Measurements from ENCODE around the gene PLCG2. TPM values are rescaled to one million over a fixed set of nuclear protein-coding genes. Genes with fewer than 3 reads are reported as not detected.
A peak's percentile ranks its signal among the peaks of the same experiment; 100 is the strongest.
"Not testable (repeated sequence)": the region's sequence is repeated elsewhere in the genome, so short reads cannot be mapped to it uniquely, and the experiment has no call there.

Gene PLCG2
- total RNA-seq, 1 experiment from 2014 or later = 1.9 TPM

DNA sequence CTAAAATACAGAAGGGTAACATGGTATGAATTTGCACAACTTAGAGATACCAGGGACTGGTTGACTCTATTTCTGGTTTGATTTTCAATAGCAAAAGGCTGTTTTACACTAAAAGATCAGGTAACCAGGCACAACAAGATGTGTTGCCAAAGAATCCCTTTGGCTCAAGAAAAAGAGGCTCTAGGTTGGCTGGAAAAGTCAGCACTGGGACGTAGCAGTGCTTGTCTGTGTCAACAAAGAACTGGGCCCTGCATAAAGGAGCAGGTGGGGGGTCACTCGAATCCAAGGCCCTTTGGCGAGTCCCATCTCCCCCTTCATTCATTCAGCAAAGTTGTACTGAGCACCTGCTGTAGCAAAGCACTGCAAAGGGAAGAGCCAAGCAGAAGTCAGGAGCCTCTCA is 213.8 kb downstream of the PLCG2 start:
- no peak for DNase-seq (ENCODE audit: low read depth)

DNA sequence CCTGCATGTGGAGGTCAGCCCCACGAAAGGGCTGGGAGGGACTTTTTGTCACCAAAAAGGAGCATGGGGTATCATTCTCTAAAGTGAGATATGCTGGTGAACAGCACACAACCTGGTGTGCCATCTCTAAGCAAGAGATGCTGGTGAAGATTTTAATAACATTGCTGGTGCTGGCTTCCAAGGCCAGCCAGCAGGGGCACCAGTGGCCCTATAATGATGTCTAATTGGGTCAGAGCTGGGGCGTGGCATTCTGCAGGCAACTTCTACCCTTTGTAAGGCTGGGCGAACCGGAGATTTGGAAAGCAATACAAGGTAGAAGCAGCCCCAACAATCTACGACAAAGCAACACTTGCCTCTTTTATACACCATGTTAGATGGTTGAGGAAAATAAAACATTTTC is 215.4 kb downstream of the PLCG2 start:
- DNase-seq (ENCODE audit: low read depth) = no peak

DNA sequence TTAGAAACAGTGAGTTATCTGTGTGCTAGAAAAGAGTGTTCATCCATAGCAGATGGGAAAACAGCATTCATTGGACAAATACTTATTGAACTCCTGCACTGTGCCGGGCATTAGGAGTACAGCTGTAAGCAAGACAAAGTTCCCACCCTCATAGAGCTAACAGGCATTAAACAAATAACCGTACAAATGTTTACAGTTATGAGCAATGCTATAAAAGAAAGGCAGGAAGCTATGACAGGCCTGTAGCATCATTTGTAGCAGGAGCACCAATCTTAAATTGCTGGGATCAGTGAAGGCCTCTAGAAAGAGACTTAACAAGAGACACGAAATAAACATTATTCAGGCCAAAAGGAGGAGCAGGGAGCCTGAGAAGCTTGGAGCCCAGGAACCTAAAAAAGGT is 216.6 kb downstream of the PLCG2 start:
- DNase-seq (ENCODE audit: low read depth) = no peak

- DNase-seq (ENCODE audit: low read depth) = peak; percentile 84
Observed at GRCh38 chr16:81996664-81997509, 217.8 kb downstream of the PLCG2 start.

GRCh38 chr16:81997738-81998137 is 218.6 kb downstream of the PLCG2 start:
- peak; percentile 82 for DNase-seq (ENCODE audit: low read depth)

DNA sequence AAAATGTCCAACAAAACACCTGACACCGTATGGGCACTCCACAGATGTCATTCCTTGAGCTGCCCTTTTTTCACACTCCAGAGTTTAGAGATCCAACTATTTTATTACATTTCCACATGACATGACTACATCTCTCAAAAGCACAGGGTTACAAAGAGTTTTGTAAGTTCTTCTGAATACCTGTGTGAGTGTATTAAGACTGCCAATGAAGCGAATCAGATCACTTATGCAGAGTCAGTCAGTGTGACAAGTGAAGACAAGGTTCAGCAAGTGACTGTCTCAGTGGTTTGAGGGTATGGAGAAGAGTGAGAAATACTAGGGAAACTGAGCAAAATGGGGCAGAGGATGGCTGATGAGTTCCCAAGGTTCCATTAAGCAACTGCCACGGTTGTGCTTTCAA is 223.7 kb downstream of the PLCG2 start:
- no peak for DNase-seq (ENCODE audit: low read depth)

DNA sequence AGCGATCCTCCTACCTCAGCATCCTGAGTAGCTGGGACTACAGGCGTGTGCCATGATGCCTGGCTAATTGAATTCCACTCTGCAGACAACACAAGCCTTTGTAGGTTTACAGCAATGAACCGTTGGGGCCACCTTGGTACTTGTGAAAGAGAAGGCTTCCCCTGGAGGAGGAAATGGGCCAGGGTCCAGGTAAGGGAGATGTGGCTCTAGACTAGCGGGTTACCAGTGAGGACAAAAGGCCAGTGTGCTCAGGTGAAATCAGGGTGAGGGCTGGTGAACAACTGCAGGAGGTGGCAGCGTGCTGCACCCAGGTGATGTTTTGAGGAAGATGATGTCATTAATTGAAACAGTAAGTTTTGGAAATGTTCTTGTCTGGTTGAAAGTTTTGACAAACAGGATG is 225.5 kb downstream of the PLCG2 start:
- DNase-seq (ENCODE audit: low read depth) = no peak

- DNase-seq (ENCODE audit: low read depth) = no peak
Observed at GRCh38 chr16:82005027-82005830, 226.1 kb downstream of the PLCG2 start.

DNA sequence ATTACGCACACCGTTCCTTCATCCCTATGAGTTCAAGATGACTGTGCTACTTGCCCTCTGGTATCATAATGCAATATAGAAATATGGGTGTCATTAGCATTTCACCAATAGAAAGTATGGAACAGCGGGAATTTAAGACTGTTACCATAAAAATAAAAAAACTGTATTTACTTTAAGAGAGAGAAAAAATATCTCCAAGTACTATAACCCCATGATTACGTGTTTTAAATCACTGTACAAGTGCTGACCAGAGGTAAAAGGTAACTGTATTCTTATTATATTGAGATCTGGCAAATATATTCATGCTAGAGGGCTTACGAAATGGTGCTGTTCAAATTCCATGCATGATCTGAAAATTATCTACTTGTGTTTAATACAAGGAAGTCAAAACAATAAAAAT is 226.9 kb downstream of the PLCG2 start:
- no peak for DNase-seq (ENCODE audit: low read depth)

GRCh38 chr16:82007189-82007588 is 228.1 kb downstream of the PLCG2 start:
- DNase-seq (ENCODE audit: low read depth) = no peak

DNA sequence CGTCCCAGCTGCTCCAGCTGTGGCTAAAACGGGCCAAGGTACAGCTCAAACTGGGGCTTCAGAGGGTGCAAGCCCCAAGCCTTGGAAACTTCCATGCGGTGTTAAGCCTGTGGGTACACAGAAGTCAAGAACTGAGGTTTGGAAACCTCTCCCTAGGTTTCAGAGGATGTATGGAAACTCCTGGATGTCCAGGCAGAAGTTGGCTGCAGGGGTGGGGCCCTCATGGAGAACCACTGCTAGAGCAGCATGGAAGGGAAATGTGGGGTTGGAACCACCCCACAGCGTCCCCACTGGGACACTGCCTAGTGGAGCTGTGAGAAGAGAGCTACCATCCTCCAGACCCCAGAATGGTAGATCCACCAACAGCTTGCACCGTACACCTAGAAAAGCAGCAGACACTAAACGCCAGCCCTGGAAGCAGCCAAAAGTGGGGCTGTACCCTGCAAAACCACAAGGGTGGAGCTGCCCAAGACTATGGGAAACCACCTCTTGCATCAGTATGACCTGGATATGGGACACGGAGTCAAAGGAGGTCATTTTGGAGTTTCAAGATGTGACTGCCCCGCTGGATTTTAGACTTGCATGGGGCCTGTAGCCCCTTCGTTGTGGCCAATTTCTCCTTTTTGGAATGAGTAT is 230.0 kb downstream of the PLCG2 start:
- no peak for DNase-seq (ENCODE audit: low read depth)

DNA sequence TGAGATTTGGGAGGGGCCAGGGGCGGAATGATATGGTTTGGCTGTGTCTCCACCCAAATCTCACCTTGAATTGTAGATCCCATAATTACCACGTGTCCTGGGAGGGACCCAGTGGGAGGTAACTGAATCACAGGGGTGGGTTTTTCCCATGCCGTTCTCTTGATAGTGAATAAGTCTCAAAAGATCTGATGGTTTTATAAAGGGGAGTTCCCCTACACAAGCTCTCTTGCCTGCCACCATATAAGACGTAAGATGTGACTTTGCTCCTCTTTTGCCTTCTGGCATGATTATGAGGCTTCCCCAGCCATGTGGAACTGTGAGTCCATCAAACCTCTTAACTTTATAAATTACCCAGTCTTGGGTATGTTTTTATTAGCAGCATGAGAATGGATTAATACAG is 230.7 kb downstream of the PLCG2 start:
- not testable (repeated sequence) for DNase-seq (ENCODE audit: low read depth)

DNA sequence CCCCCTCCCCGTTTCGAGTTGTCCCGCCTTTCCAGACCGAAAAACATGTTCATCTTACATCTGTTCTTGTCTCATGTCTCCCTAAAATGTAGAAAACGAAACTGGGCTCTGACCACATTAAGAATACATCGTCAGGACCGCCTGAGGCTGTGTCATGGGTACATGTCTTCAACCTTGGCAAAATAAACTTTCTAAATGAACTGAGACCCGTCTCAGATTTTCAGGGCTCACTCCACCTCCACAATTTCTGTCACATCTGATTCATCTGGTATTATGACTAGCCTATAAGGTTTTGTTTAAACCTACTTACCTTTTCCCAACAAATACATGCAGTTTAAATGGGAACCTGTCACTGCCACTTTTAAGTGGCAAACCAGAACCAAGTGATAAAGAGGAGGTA is 231.6 kb downstream of the PLCG2 start:
- DNase-seq (ENCODE audit: low read depth) = no peak

GRCh38 chr16:82011199-82011641 is 232.1 kb downstream of the PLCG2 start, which contains the start of gene SDR42E1:
Gene SDR42E1 (minus strand): TSS chr16:82011470. CDS start chr16:82000858, 10,612 bp downstream.
- DNase-seq (ENCODE audit: low read depth) = peak; percentile 34

Other genes with a start within 250 kb of the PLCG2 start
- 4.6 and 5.9 TPM in 2 replicates for gene SDR42E1, start 232.2 kb downstream of the PLCG2 start, total RNA-seq (2014; rRNA removed; shearing (Covaris generic))